ENCODE data around the gene STX16.

STX16 gene

GRCh38 chr20:58702161-58702510, 51.1 kb downstream of the STX16 start:
- H3K27ac ChIP-seq: no peak overlapping the region
- TF ChIP-seq CTCF (conservative IDR thresholded peaks at IDR 0.05): no peak

DNA sequence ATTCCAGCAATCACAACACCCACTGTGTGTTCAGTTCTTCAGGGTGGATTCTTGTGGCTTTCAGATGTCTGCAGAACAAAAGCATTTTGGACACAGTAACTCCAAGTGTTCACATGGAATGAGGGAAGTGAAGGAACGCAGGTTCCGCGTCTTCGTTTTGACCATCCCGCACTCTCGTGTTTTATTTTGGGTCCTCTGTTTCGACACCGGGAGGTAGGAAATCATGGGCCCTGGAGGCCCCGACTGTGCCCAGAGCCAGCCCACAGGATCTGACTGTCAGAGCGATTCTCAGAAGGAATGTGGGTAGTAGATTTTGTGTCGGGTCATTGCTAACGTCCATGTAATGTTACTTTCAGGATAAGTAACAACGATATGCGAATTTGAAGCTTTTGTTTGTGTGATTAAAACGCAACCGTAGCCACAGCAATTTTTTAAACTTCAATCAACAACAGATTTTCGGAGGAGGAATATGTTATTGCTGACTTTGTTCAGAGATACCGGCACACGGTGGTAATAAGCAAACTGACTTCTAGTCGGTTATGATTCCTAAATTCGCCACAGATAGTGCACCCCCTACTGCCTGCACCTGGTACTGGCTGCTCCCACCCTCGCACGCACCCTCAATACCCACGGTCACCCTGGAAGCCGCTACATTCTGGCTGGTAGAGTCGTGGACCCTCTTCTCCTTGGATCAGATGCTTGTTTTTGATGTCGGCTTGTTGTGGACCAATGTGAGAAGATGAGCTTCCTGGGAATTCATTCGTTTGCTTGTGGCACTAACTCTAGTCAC, 52.0 kb downstream of the STX16 start:
- TF ChIP-seq CTCF (conservative IDR thresholded peaks at IDR 0.05): peak; percentile 20; the same call in 1 of the 2 replicates

DNA sequence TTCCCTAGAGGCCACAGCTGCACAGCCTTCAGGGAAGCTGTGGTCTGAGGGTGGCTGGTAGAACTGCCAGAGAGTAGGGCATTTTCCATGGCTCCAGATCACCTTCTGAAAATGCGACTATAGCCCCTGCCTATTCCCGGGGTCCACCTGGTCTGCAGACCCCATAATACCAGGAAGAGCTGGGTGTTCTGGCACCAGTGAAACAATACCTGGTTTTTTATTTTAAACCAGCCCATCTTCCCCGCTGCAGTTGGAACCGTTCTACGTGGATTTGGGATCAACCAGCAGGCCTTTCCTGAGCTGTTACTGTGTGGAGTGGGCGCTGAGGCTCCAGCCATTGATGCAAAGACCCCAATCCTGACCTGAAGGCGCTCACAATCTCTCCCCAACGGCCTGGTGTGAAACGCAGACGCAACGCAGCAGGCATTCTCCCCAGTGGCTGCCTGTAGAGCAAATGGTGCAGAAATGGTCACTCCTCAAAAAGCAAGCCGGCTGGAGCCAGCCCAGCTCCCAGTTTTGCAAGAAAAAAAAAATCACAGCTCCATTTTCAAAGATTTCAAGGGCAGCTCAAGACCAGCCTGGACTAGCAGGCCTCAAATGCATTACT, 52.8 kb downstream of the STX16 start:
- no peak overlapping the region for H3K27ac ChIP-seq
- no peak for TF ChIP-seq CTCF (conservative IDR thresholded peaks at IDR 0.05)

More for the DNA sequence above, 52.0 kb downstream of the STX16 start:
- no peak overlapping the region for H3K27ac ChIP-seq

- no peak for TF ChIP-seq CTCF (conservative IDR thresholded peaks at IDR 0.05)
- H3K27ac ChIP-seq: no peak overlapping the region
Observed at GRCh38 chr20:58705208-58705926, 54.3 kb downstream of the STX16 start.

- H3K27ac ChIP-seq: no peak overlapping the region
- TF ChIP-seq CTCF (conservative IDR thresholded peaks at IDR 0.05): no peak
Observed at GRCh38 chr20:58706150-58706892, 55.2 kb downstream of the STX16 start.

- TF ChIP-seq CTCF (conservative IDR thresholded peaks at IDR 0.05): no peak
Observed at GRCh38 chr20:58706975-58707681, 56.0 kb downstream of the STX16 start.

More at GRCh38 chr20:58706975-58707681, 56.0 kb downstream of the STX16 start:
- no peak overlapping the region for H3K27ac ChIP-seq

Measured in VCaP (cell line).